SK-N-MC (cell line): ENCODE data around the gene KCNJ5.

Experiments
- EZH2 ChIP-seq: fragments of 200-600 bp; sonication (generic); IDR thresholded peaks from one replicate; pipeline ENCODE4 v1.6.1; 2017; ENCODE audit warnings: antibody characterized with exemption
- FOXP2 ChIP-seq: optimal IDR thresholded peaks from 2 replicates; pipeline ENCODE3; 2011; ENCODE audit warnings: mild to moderate bottlenecking, moderate library complexity; ENCODE audit not compliant: insufficient read depth; ENCODE audit errors: extremely low read length, control extremely low read depth
- POLR2AphosphoS5 ChIP-seq: IDR thresholded peaks from 2 replicates; pipeline ENCODE4 v1.6.1; 2012; ENCODE audit warnings: mild to moderate bottlenecking, low read depth, low read length, borderline replicate concordance

DNA sequence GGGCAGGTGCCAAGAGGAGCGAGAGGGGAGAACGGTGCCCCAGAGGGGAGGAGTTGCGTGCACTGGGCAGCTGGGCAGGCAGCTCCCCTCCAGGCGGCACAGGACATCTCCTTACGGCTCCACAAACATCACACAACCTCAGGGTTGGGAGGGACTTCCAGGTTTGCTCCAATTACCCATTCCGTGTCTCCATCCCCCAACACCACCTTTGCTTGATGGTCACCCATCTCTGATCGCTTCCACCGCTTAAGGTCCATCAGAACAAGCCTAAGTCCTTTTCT is 66.0 kb downstream of the KCNJ5 start:
- TF ChIP-seq POLR2AphosphoS5 (no peak), EZH2 (no peak), FOXP2 (no peak)
